Posterior vena cava (tissue), 2 donors: ENCODE data around the gene SLC4A11. TPM values are rescaled to one million over a fixed set of nuclear protein-coding genes. Genes with fewer than 3 reads are reported as not detected.
"Not testable (repeated sequence)": the region's sequence is repeated elsewhere in the genome, so short reads cannot be mapped to it uniquely, and the experiment has no call there.

Experiments
- DNase-seq: peaks from one replicate; pipeline ENCODE4 v3.0.0-alpha.2; 2020; ENCODE audit warnings: low spot score
- intact Hi-C, 2 donors: fragments of 100-400 bp; cut with DNase I; formaldehyde crosslinking; loops; one replicate each; pipeline versions ENCODE4 v1.14.1 to v1.14.2; 2022 to 2023
- total RNA-seq, 2 donors: library from RNA; stranded (reverse); fragmentation: NEBNext Ultra II Directional; extraction: Animal tissue kit (Norgen Biotek cat#: 25700); gene quantifications; one replicate each; pipeline ENCODE4 v1.2.1, GENCODE V29; 2021
- donor health status: DM: yes; HTN: yes; CAD: no.
- donor health status: DM: yes; HTN: yes; CAD: no.

The SLC4A11 gene
- total RNA-seq, 2 donors from 2014 or later: 0.38 to 1.1 TPM

GRCh38 chr20:3231889-3232588, 7.0 kb downstream of the SLC4A11 start:
- intact Hi-C loops: no loop called here
- no peak for DNase-seq

DNA sequence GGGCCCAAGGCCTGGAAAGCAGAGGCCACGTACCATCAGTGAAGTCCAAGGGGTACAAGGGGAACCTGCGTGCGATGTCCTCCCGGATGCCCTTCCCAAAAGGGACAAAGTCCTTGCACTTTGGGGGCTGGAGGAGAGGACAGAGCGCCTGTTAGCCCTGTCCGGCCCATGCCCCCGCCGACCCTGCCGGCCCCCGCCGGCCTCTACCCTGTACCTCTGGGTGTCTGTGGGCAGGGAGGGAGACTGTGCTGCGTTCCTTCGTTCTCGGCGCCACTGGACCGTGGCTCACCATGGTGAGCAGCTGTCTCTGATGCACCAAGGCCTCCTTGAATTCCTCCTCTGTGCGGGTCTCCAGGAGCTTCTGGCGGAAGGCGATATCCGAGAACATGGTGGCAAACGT, 7.9 kb downstream of the SLC4A11 start:
- intact Hi-C loops: no loop called here
- DNase-seq: no peak

GRCh38 chr20:3229798-3230197, 9.2 kb downstream of the SLC4A11 start:
- intact Hi-C loops: loop anchor here in 1 of 2 donors (1.0 kb wide), 1 partner anchor 28 kb away; no protein-coding TSS in a partner anchor
- DNase-seq: no peak

DNA sequence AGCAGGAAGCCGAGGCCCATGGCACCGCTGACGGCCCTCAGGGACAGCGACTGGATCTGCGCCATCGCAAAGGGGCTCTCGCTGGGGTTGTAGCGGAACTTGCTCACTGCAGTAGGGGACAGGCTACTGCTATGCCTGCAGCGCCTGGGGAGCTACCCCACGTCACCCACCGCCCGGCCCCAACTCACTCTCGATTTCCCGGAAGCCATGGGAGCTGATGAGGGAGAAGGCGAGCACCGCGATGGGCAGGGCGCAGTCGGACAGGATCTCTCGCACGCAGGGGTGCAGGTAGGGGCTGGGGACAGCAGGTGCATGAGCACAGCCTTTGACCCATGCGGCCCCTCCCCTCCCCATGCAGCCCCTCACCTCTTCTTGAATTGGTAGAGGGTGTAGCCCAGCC, 9.8 kb downstream of the SLC4A11 start:
- intact Hi-C loops: no loop called here
- no peak for DNase-seq

DNA sequence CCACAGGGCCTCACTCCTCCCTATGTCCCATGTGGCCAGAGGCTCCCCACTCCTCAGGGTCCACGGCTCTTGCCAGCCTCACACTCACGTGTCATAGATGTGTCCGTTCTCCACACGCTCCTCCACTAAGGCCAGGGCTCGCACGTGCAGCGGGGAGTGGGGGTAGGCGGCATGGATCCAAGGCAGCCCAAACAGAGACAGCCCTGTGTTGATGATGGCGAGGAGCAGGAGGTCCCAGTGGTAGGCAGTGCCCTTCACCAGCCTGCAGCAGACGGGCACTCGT, 10.3 kb downstream of the SLC4A11 start:
- no peak for DNase-seq
- intact Hi-C loops: no loop called here

GRCh38 chr20:3227936-3228749, 10.8 kb downstream of the SLC4A11 start:
- intact Hi-C loops: no loop called here
- no peak for DNase-seq

DNA sequence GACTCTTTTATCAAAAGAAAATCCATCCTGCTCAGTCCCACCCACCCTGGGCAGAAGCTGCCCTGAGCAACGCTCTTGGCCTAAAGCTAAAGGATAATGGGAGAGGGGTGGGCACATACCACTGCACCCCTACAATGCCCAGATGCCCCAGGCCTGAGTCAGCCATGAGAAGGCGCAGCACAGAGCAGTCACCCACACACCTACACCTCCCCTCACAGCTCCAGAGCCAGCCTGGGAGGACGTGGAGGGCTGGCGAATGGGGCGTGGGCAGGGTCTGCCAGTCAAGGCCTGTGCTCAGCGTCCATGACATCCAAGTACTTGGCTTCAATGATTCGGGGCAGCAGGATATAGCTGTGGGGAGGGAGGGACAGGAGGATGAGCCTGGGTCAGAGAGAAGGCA, 11.5 kb downstream of the SLC4A11 start:
- DNase-seq: no peak
- intact Hi-C loops: no loop called here

DNA sequence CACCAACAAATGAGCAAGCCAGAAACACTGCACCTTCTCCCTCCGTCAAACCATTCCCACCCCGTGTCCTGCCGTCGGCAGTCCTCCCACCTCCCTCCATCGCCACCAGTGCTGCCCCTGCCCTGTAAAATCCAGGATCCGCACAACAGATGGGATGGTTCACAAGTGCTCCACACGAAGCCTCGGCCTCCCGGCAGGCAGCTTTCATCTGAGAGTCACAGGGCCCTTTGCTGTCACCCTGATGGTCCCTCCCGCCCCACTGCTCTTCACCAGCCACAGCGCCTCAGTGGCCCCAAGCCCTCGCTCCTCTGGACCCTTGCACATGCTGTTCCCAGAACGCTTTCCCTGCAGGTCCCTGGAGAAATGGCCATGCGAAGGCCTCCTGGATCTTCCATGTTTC, 12.1 kb downstream of the SLC4A11 start:
- DNase-seq: no peak
- intact Hi-C loops: no loop called here

GRCh38 chr20:3226093-3226492, 12.9 kb downstream of the SLC4A11 start:
- no peak for DNase-seq
- intact Hi-C loops: no loop called here

DNA sequence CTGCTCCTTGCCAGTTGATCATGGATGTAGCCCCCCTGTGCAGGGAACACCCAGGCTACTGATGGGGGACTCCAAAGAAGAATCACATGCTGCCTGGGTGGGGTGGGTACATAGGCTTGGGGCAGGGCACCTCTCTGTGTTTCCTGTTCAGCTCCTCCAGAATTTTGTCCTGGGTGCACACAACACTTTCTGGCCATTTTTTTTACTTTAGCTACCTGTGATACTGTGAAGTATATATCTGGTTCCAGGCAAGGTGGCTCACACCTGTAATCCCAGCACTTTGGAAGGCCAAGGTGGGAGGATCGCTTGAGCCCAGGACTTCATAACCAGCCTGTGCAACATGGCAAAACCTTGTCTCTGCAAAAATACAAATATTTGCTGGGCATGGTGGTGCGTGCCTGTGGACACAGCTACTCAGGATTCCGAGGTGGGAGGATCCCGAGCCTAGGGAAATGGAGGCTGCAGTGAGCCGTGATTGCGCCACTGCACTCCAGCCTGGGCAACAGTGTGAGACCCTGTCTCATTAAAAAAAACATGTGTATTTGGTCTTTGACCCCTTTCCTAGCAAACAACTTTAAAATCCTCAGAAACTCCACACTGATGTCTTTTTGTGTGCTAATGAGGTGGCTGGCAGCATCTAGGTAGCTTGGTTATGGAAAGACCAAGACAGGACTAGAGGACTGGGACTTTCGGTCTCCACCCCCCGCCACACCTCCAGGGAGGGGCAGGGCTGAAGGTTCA, 14.1 kb downstream of the SLC4A11 start:
- intact Hi-C loops: no loop called here
- no peak for DNase-seq

- intact Hi-C loops: no loop called here
- DNase-seq: no peak
These were observed 14.9 kb downstream of the SLC4A11 start for GRCh38 chr20:3223994-3224680.

GRCh38 chr20:3223651-3223993, 15.4 kb downstream of the SLC4A11 start:
- intact Hi-C loops: no loop called here
- DNase-seq: no peak

- DNase-seq: no peak
- intact Hi-C loops: no loop called here
These were observed 16.1 kb downstream of the SLC4A11 start for GRCh38 chr20:3222635-3223600.

DNA sequence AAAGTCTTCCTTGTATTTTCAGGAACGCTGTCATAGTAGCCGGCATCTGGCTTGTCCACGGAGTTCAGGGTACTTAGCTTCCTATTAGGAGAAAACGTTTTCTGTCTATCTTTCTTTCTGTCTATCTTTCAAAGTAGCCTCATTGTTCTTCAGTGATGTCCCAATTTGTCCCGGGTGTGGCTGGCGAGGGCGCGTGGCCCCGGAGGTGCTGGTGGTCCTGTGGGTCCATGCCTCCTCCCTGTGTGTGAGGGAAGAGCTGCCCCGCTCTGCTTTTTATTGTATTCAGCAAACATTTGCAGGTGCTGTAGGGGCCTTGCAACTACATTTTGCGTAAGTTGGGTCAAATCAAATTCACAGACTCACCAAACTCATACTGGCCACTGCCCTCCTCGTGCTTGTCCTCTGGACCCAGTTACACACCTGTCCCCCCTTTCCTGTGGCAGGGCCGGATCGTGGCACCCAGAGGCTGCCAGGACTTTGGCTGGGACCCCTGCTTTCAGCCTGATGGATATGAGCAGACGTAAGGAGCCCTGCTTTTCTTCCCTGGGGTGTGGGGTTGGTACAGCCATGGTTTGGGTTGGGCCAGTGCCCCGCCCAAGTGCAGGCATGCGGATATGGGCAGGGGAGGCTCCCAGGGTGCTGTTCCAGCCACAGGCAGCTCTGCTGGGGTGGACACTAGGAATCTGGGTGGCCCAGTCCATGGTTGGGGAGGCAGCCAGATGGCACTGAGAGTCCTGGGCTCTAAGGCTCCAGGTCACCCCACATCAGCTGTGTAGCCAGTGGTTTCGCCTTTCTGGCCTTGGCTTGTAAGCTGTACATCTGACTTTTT, 17.4 kb downstream of the SLC4A11 start:
- intact Hi-C loops: no loop called here
- no peak for DNase-seq

GRCh38 chr20:3218307-3218988, 20.5 kb downstream of the SLC4A11 start:
- intact Hi-C loops: no loop called here
- peak; percentile 88 for DNase-seq

DNA sequence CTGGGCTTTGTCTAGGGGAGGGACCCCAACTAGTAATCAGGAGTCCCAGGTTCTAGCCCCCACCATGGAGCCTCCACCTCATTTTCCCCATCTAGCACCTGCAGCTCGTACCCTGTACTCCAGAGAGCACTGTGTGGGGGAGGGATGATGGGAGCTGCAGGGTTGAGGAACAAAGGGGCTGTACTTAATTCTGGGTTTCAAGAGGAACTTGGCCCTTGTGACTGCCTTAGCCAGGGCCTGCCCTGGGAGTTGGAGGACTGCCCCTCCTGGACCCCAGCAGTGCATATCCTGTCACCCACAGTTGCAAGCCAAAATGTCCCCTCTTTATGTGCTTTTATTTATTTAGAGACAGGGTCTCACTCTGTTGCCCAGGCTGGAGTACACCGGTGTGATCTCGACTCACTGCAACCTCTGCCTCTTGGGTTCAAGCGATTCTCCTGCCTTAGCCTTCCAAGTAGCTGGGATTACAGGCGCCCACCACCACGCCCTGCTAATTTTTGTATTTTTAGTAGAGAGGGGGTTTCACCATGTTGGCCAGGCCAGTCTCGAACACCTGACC, 23.6 kb downstream of the SLC4A11 start:
- DNase-seq, intact Hi-C loops: not testable (repeated sequence)

GRCh38 chr20:3213226-3213625, 25.8 kb downstream of the SLC4A11 start:
- intact Hi-C loops: no loop called here
- DNase-seq: no peak
